WTC11 (cell line): ENCODE data around the gene TTLL11.

Experiments used
- JAZF1 ChIP-seq: fragments of 250-450 bp; sonication (Bioruptor Pico); IDR thresholded peaks from 2 replicates; pipeline ENCODE4 v1.9.0; 2021; ENCODE audit warnings: moderate library complexity, mild to moderate bottlenecking, inconsistent platforms
- NR1H2 ChIP-seq: sonication (generic); formaldehyde crosslinking; IDR thresholded peaks from 2 replicates; pipeline ENCODE4 v1.9.0; 2021; ENCODE audit warnings: mild to moderate bottlenecking, moderate library complexity, missing genetic modification reagents
- SP1 ChIP-seq: sonication (generic); formaldehyde crosslinking; conservative IDR thresholded peaks from 2 replicates; pipeline ENCODE4 v1.8.1; 2022; ENCODE audit warnings: missing genetic modification reagents
- TEAD4 ChIP-seq: sonication (generic); formaldehyde crosslinking; IDR thresholded peaks from 2 replicates; pipeline ENCODE4 v1.8.0; 2022; ENCODE audit warnings: mild to moderate bottlenecking, missing genetic modification reagents
- TF ChIP-seq, protein P1 (sequence below): sonication (generic); formaldehyde crosslinking; IDR thresholded peaks from 2 replicates; pipeline ENCODE4 v1.8.1; 2023; ENCODE audit warnings: mild to moderate bottlenecking, missing genetic modification reagents, moderate library complexity
- TF ChIP-seq, protein P2 (sequence below): fragments of 200-600 bp; IDR thresholded peaks from 2 replicates; pipeline ENCODE4 v1.8.0; 2022; ENCODE audit warnings: antibody characterized with exemption
- TF ChIP-seq, protein P3 (sequence below): sonication (generic); formaldehyde crosslinking; IDR thresholded peaks from 2 replicates; pipeline ENCODE4 v1.8.1; 2023; ENCODE audit warnings: mild to moderate bottlenecking, missing genetic modification reagents, moderate library complexity
- TF ChIP-seq, protein P4 (sequence below): sonication (generic); formaldehyde crosslinking; IDR thresholded peaks from 2 replicates; pipeline ENCODE4 v1.8.0; 2022; ENCODE audit warnings: mild to moderate bottlenecking, missing genetic modification reagents

DNA sequence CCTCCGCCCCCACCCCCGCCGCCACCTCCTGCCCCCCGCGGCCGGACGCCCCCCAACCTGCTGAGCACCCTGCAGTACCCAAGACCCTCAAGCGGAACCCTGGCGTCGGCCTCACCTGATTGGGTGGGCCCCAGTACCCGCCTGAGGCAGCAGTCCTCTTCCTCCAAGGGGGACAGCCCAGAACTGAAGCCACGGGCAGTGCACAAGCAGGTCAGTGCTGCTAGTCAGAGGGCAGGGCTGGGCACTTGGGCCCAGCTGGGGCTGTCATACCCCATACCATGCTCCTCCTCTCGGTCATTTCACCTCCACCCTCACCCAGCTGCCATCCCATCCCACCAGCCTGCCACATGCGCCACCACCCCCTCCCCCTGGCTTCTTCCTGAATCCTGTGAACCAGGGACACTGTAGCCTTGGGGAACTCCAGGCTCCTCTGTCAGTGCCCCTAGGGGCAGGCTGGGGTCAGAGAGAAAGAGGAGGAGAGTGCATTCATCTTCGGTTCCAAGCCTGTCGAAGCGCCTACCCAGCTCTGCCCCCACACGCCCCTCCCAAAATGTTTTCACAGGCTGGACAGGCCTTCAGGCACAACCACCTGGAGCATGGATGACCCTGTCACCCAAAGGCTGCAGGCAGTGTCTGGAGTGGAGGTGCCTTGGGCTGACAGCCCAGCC lies 319.7 kb downstream of the TTLL11 start:
- TF ChIP-seq, protein P1, sequence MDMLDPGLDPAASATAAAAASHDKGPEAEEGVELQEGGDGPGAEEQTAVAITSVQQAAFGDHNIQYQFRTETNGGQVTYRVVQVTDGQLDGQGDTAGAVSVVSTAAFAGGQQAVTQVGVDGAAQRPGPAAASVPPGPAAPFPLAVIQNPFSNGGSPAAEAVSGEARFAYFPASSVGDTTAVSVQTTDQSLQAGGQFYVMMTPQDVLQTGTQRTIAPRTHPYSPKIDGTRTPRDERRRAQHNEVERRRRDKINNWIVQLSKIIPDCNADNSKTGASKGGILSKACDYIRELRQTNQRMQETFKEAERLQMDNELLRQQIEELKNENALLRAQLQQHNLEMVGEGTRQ (CRISPR knock-in tag), result no peak
- TF ChIP-seq, protein P2, sequence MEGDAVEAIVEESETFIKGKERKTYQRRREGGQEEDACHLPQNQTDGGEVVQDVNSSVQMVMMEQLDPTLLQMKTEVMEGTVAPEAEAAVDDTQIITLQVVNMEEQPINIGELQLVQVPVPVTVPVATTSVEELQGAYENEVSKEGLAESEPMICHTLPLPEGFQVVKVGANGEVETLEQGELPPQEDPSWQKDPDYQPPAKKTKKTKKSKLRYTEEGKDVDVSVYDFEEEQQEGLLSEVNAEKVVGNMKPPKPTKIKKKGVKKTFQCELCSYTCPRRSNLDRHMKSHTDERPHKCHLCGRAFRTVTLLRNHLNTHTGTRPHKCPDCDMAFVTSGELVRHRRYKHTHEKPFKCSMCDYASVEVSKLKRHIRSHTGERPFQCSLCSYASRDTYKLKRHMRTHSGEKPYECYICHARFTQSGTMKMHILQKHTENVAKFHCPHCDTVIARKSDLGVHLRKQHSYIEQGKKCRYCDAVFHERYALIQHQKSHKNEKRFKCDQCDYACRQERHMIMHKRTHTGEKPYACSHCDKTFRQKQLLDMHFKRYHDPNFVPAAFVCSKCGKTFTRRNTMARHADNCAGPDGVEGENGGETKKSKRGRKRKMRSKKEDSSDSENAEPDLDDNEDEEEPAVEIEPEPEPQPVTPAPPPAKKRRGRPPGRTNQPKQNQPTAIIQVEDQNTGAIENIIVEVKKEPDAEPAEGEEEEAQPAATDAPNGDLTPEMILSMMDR, result no peak
- TF ChIP-seq, protein P3, sequence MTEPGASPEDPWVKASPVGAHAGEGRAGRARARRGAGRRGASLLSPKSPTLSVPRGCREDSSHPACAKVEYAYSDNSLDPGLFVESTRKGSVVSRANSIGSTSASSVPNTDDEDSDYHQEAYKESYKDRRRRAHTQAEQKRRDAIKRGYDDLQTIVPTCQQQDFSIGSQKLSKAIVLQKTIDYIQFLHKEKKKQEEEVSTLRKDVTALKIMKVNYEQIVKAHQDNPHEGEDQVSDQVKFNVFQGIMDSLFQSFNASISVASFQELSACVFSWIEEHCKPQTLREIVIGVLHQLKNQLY (CRISPR knock-in tag), result no peak
- TF ChIP-seq, protein P4, sequence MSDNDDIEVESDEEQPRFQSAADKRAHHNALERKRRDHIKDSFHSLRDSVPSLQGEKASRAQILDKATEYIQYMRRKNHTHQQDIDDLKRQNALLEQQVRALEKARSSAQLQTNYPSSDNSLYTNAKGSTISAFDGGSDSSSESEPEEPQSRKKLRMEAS (CRISPR knock-in tag), result no peak
- TF ChIP-seq JAZF1 (CRISPR knock-in tag) (no peak), NR1H2 (CRISPR knock-in tag) (no peak), TEAD4 (no peak), SP1 (CRISPR knock-in tag) (no peak)
